ENCODE data around the gene GLIS1.

GLIS1 gene

DNA sequence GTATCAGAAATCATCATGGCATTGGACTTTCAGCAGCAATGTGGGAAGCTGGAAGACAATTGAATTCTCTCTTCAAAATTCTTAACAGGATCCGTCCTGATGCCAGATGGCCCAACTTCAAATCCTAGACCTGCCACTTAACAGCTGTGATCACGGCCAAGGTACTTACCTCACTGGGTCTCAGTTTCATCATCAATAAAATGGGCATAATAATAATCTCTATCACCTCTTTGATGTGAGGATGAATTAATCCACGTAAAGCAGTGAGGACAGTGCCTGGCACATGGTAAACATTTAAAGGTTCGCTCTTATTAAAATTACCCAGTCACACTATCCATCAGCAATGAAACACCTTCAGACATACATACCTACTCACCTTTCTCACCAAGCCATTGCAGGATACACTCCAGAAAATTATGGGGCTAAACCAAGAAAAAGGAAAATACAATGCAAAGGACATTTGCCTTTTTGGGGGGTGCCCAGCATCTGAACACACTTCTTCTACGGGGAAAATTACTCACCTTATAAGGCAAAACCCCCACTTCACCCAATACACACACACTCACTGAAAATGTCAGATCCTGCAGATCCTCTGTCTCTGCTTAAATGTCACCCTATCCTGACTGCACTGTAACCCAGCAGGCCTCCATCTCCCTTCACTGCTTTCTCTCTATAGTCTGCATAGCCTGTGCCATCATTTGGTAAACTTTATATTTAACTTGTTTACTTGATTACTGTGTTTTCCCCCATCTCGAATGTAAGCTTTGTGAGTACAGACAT lies 21.7 kb downstream of the GLIS1 start:
- no peak for DNase-seq (ENCODE audit: low read depth in 2 of 2)

DNA sequence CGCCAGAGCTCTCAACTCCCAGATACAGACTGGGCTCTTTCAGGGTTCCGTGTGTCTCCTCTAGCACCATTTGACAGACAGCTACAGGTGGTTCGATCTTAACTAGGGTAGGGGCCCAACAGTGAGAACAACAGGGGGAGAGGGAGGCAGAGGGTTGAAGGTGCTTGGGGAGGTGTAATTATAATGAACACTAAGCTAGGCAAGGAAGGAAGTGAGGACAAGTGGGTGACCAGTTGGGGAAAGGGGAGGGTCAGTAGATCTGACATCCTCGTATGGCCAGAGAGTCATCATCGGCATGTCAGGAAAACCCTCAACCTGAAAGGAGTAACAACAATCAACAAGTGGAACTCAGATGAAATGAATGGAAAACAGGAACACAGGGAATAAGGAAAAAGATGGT lies 22.8 kb downstream of the GLIS1 start:
- DNase-seq (ENCODE audit: low read depth in 2 of 2), result no peak

GRCh38 chr1:53715478-53715877 lies 23.5 kb downstream of the GLIS1 start:
- DNase-seq (ENCODE audit: low read depth in 2 of 2), result peak in 1 of 2 experiments; percentile 9

GRCh38 chr1:53712276-53712675 lies 26.7 kb downstream of the GLIS1 start:
- no peak for DNase-seq (ENCODE audit: low read depth in 2 of 2)

- DNase-seq (ENCODE audit: low read depth in 2 of 2), result no peak
Observed at GRCh38 chr1:53710584-53710983, 28.4 kb downstream of the GLIS1 start.

GRCh38 chr1:53708687-53709086 lies 30.3 kb downstream of the GLIS1 start:
- DNase-seq (ENCODE audit: low read depth in 2 of 2), result no peak

GRCh38 chr1:53706356-53706755 lies 32.6 kb downstream of the GLIS1 start:
- no peak for DNase-seq (ENCODE audit: low read depth in 2 of 2)

- no peak for DNase-seq (ENCODE audit: low read depth in 2 of 2)
Observed at GRCh38 chr1:53705446-53706096, 33.4 kb downstream of the GLIS1 start.

- DNase-seq (ENCODE audit: low read depth in 2 of 2), result no peak
Observed at GRCh38 chr1:53704804-53705445, 34.0 kb downstream of the GLIS1 start.

GRCh38 chr1:53704304-53704703 lies 34.7 kb downstream of the GLIS1 start:
- DNase-seq (ENCODE audit: low read depth in 2 of 2), result no peak

DNA sequence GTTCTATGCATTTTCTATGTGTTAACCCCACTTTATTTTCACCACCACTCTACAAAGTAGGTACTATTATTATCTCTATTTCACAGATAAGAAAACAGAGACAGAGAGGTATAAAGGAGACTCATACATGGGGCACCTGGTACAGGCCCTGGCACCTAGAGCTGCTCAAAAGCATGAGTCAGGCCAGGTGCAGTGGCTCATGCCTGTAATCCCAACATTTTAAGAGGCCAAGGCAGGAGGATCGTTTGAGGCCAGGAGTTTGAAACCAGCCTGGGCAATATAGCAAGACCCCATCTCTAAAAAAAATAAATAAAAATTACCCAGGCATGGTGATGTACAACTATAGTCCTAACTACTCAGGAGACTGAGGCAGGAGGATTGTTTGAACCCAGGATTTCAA lies 35.8 kb downstream of the GLIS1 start:
- DNase-seq (ENCODE audit: low read depth in 2 of 2), result no peak

DNA sequence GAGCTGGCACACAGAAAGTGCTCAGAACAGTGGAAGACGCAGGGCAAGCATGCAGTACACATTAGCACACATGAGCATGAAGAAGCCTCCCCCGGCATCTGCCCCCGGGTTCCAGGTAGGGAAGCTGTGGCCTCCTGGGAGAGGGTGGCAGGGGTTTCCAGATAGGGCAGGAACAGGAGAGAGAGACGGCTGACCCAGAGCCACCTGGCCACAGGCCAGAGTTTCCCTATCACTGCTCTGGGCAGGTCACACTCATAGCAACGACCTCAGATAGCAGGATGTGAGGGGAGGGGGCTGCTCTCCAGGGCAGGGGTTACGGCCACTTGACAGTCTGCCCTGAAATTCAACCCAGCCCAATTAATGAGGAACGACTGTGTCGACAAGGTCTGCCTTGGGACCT lies 36.6 kb downstream of the GLIS1 start:
- no peak for DNase-seq (ENCODE audit: low read depth in 2 of 2)

DNA sequence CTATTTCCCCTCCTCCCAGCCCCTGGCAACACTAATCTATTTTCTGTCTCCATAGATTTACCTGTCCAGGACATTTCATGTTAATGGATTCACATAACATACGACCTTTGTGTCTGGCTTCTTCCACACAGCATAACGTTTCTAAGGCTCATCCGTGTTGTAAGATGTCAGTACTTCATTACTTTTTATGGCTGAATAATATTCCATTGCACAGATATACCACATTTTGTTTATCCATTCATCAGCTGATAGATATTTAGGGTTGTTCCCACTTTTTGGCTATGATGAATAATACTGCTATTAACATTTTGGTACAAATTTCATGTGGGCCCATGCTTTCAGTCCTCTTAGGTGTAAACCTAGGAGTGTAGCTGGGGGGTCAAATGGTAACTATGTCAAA lies 38.2 kb downstream of the GLIS1 start:
- no peak for DNase-seq (ENCODE audit: low read depth in 2 of 2)

GRCh38 chr1:53699981-53700380 lies 39.0 kb downstream of the GLIS1 start:
- no peak for DNase-seq (ENCODE audit: low read depth in 2 of 2)

DNA sequence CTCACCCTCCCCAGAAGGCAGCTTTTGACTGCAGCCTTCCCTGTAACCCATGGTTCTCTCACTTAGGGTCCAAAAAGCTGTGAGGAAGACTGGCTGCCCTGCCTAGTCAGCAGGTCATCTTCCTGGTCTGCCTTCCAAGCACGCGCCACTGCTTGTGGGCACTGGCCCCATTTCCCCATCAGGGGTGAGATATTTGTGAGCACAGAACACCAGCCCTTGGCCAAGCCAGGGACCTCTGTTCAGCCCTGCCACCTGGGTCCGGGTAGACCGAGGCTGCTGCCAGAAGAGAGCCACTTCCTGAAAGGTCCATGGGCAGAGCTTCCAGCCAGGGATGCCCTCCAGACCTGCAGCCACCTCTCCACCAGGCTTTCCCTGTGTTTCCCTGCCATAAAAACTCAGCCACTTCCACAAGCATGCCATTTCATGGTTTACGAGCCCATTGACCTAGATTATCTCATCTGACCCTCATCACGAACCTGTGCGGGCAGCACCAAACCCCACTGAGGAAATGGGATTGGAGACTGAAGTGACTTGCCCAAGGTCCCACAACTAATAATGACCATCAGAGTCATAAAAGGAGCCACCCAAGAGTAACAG lies 40.5 kb downstream of the GLIS1 start:
- DNase-seq (ENCODE audit: low read depth in 2 of 2), result no peak

DNA sequence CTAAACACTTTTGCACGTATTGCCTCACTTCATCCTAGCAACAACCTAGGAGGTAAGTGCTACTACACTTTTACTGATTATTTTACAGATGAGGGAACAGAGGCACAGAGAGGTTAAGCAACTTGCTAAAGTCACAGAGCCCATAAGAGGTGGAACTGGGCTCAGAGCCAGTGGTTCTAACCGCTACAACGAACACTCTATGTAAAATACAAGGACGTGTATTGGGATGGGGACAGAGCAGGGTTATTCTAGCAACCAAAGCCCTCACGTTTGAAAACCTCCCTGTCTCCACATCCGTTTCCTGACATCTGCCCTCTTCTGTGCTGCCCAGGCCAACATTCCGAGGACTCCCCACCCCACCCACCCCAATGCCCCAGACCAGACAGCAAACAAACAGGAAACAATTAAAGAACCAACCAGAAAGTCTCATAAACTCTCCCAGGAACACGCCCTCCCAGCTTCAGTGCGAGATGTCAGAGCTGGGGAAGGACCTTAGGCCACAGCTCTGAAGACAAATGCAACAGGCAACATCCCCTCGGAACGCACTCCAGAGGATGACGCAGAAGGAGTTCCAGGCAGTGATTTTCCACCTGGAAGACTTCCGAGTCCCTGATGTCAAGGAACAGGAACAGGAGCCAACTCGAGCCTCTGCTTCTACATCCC lies 41.1 kb downstream of the GLIS1 start:
- no peak for DNase-seq (ENCODE audit: low read depth in 2 of 2)

DNA sequence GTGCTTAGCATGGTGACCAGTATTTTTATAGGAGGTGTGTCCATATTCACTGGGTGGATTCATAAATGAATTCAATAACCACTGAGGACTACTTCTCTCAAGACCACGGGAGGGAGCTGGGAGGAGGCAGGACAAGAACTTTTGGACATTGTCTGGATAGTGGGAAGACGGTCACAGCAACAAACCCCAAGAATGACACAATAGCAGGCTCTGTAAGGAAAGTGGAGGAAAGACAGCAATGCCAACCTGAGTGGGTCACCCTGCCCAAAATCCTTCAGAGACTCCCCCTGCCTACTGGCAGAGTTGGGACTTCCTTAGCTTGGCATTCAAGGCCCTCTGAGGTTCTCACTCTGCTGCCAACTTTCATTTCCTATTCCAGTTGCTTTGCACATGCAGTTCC lies 42.0 kb downstream of the GLIS1 start:
- DNase-seq (ENCODE audit: low read depth in 2 of 2), result no peak

DNA sequence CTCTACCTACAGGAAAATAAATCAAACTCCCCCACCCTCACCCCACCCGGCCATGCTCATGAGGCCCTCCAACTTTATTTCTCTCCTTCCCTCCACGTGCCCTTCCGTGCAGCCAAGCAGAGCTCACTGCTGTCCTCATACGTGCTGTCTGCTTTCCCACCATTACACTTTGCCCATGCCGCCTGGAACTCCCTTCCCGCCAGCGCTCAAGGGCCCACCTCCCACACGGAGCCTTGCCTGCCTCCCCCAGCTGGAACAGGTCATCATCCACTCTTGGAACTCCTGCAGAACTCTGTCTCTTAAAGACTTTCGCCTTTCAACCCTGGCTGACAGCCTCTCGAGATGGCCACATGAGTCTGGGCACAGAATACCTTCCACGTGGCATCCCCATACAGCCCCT lies 42.4 kb downstream of the GLIS1 start:
- no peak for DNase-seq (ENCODE audit: low read depth in 2 of 2)

DNA sequence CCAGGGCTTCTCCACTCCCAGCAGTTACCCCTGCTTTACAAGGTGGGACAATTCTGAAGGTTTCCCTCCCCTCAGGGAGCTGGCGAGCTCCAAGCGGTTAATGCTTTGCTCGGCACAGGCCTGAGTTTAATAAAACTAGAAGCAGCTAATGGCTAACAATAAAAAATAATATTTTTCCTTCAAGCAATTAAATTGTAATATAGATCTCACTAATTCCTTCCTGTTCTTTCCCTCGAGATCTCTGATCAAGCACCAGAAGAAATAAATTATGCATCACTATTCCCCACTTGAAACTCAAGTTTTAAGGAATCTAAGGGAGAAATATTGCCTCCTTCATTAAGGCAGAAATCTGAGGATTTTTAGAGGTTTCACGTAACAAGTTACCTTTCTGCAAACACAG lies 42.9 kb downstream of the GLIS1 start:
- DNase-seq (ENCODE audit: low read depth in 2 of 2), result no peak

DNA sequence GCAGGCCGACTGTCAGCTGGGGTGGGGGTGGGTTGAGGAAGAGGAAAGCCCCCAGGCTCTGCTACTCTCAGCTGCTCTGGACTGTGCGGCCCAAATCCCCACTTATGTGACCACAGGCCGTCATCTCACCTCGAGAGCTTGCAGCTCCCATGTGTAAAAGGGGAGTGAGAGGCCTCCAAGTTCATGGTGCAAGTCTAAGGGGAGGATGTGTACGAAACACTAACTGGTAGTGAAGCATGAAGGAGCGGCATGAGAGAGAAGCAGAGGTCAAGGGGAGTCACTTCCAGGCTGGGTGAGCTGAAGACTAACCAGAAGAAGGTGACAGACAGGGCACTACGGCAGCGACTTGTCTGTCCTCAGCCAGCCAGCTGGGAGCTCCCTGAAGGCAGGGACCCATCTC lies 43.8 kb downstream of the GLIS1 start:
- no peak for DNase-seq (ENCODE audit: low read depth in 2 of 2)

GRCh38 chr1:53694718-53695091 lies 44.3 kb downstream of the GLIS1 start:
- no peak for DNase-seq (ENCODE audit: low read depth in 2 of 2)
